22Rv1 (cell line): ENCODE measurements around the gene CLIP2.

Experiments
- H3K27ac ChIP-seq: fragments of 450-650 bp; 2 replicates; pipeline ENCODE4 v1.5.1; 2017
- CTCF ChIP-seq: fragments of 450-650 bp; IDR thresholded peaks from 2 replicates; pipeline ENCODE4 v1.5.1; 2017; ENCODE audit warnings: mild to moderate bottlenecking
- ZFX ChIP-seq: fragments of 450-650 bp; IDR thresholded peaks from 2 replicates; pipeline ENCODE4 v1.6.1; 2017; ENCODE audit warnings: antibody characterized with exemption, borderline replicate concordance

The CLIP2 gene

GRCh38 chr7:74306004-74306729 lies 17.0 kb downstream of the CLIP2 start:
- no peak for TF ChIP-seq ZFX
- no peak for TF ChIP-seq CTCF
- H3K27ac ChIP-seq: no peak overlapping the region

- TF ChIP-seq CTCF (no peak), ZFX (no peak)
- H3K27ac ChIP-seq: peak overlapping the region; percentile 25; the same call in 1 of the 2 replicates
These were observed 17.7 kb downstream of the CLIP2 start for GRCh38 chr7:74306730-74307469.

GRCh38 chr7:74307738-74308505 lies 18.7 kb downstream of the CLIP2 start:
- H3K27ac ChIP-seq: peak overlapping the region; percentile 25; the same call in 1 of the 2 replicates
- TF ChIP-seq CTCF: no peak
- TF ChIP-seq ZFX: no peak

GRCh38 chr7:74309181-74309580 lies 20.0 kb downstream of the CLIP2 start:
- no peak for TF ChIP-seq CTCF
- TF ChIP-seq ZFX: no peak
- H3K27ac ChIP-seq: no peak overlapping the region; the same call in 1 of the 2 replicates

GRCh38 chr7:74311305-74311744 lies 22.1 kb downstream of the CLIP2 start:
- no peak for TF ChIP-seq CTCF
- no peak for TF ChIP-seq ZFX
- 0 out of 2 replicates have a peak overlapping the region, but pooled peaks have one; percentile 4 for H3K27ac ChIP-seq

- H3K27ac ChIP-seq: peak overlapping the region; percentile 4; the same call in 1 of the 2 replicates
- TF ChIP-seq CTCF (no peak), ZFX (no peak)
These were observed 23.3 kb downstream of the CLIP2 start for GRCh38 chr7:74312418-74313028.

- 0 out of 2 replicates have a peak overlapping the region, but pooled peaks have one; percentile 6 for H3K27ac ChIP-seq
These were observed 26.7 kb downstream of the CLIP2 start for GRCh38 chr7:74315891-74316290.
